HFF-Myc (cell line): ENCODE measurements around the gene PSMG1.
"Not testable (repeated sequence)": the region's sequence is repeated elsewhere in the genome, so short reads cannot be mapped to it uniquely, and the experiment has no call there.

ENCODE experiments used
- DNase-seq: peaks from one replicate; pipeline ENCODE4 v3.0.0-alpha.2; 2011; ENCODE audit warnings: low read depth; ENCODE audit errors: extremely low read depth
- H3K4me3 ChIP-seq: replicated peaks from 2 replicates; pipeline ENCODE4 v1.5.1; 2011; ENCODE audit warnings: low read depth, mild to moderate bottlenecking, control low read depth, low read length
- CTCF ChIP-seq: IDR thresholded peaks from 2 replicates; pipeline ENCODE4 v1.5.1; 2012; ENCODE audit warnings: mild to moderate bottlenecking, low read depth, low read length, control low read depth; ENCODE audit errors: missing control alignments

Gene PSMG1

DNA sequence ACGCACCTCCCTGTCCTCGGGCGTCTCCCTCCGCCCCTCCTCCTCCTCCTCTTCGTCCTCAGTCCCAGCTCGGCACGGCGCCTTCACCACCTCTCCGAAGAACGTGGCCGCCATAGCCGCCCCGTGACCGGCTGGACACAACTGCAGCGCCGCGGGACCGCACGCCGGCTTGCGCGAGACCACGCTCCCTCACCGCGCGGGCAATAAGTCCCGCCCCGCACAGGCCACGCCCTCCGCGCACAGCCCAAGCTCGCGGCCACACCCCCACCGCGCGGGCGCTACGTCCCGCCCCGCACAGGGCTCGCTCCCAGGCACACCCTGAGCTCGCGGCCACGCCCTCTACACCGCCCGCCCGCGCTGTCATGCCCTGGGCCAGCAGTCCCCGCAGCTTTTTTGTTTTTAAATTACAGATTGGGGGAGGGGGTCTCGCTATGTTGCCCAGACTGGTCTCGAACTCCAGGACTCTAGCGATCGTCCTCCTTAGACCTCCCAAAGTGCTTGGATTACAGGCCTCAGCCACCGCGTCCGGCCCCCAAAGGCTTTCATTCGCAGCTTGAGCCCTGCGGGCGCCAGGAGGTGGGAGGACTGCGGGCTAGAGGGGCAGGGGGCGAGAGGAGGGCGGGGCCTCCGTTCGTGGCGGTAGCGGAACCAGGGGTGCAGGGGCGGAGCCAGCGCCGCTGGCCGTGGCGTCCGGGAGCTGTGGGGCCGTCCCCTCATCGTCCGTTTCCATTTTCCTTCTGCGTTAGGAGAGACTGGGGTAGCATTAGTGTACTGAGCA is at the start of gene PSMG1:
Gene PSMG1, minus strand, starts transcription at position 180 of the 778 bp plus-strand sequence. Its CDS starts 66 bp downstream, at position 114.
- no peak for TF ChIP-seq CTCF
- peak; percentile 59 for DNase-seq
- peak within 1 kb of the TSS; percentile 88 for H3K4me3 ChIP-seq

GRCh38 chr21:39232861-39233291 is 49.6 kb upstream of the PSMG1 start:
- no peak for DNase-seq
- no peak for TF ChIP-seq CTCF
- H3K4me3 ChIP-seq = no peak overlapping the region

- no peak for TF ChIP-seq CTCF
- no peak overlapping the region for H3K4me3 ChIP-seq
- DNase-seq = no peak
Observed at GRCh38 chr21:39224930-39225329, 41.7 kb upstream of the PSMG1 start.

DNA sequence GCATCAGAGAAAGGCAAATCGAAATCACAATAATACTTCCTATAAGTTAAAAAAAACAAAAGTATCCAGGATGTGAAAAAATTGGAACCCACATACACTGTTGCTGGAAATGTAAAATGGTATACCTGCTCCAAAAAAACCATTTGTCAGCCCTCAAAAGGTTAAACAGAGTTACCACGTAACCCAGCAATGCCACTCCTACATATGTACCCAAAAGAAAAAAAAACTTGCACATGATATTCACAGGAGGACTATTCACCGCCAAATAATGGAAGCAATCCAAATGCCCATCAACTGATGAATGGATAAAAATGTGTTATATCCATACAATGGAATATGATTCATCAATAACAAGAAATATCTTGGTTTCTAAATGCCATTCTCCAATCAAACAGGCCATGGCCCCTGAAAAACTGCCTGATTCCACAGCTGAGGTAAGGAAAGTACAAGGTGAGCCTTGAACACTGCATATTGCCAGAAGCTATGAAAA is 38.8 kb upstream of the PSMG1 start:
- H3K4me3 ChIP-seq = no peak overlapping the region

GRCh38 chr21:39221282-39221996 is 38.2 kb upstream of the PSMG1 start:
- no peak overlapping the region for H3K4me3 ChIP-seq
- TF ChIP-seq CTCF = no peak
- no peak for DNase-seq

More for the DNA sequence above, 38.8 kb upstream of the PSMG1 start:
- no peak for DNase-seq
- TF ChIP-seq CTCF = no peak

DNA sequence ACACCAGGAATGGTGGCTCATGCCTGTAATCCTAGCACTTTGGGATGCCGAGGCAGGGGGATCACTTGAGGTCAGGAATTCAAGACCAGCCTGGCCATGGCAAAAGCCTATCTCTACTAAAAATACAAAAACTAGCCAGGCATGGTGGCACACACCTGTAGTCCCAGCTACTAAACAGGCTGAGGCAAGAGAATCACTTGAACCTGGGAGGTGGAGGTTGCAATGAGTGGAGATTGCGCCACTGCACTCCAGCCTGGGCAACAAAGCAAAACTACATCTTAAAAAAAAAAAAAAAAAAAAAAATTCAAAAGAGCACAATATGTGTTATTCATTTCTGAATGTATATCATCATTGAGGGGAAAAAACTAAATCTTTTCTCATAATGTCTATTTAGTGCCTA is 37.6 kb upstream of the PSMG1 start:
- H3K4me3 ChIP-seq, DNase-seq: not testable (repeated sequence)

DNA sequence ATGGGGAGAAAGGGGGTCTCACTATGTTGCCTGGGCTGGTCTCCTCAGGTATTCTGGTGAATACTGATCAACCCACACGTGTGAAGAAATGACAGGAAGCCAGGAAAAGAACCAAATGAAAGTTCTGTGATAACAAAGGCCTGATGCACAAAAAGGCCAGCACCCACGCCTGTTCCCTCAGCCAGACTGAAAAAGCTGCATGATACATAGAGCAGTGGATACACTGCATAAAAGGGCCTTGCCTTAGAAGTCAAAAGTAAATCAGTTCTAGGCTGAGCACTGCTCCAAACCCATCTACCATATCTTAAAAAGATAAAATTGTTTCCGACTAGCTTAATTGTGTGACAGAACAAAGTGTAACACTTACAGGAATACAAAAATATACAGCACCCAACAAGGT is 36.9 kb upstream of the PSMG1 start:
- no peak for TF ChIP-seq CTCF
- DNase-seq = no peak
- H3K4me3 ChIP-seq = no peak overlapping the region
